ENCODE data around the gene BPIFB3.
"Not testable (repeated sequence)": the region's sequence is repeated elsewhere in the genome, so short reads cannot be mapped to it uniquely, and the experiment has no call there.

Gene BPIFB3

GRCh38 chr20:33086052-33086722 lies 32.5 kb downstream of the BPIFB3 start:
- DNase-seq (ENCODE audit: low read depth): no peak

- no peak for DNase-seq (ENCODE audit: low read depth)
Observed at GRCh38 chr20:33091147-33091546, 37.4 kb downstream of the BPIFB3 start.

GRCh38 chr20:33091693-33092092 lies 38.0 kb downstream of the BPIFB3 start:
- no peak for DNase-seq (ENCODE audit: low read depth)

- no peak for DNase-seq (ENCODE audit: low read depth)
Observed at GRCh38 chr20:33092361-33092760, 38.7 kb downstream of the BPIFB3 start.

GRCh38 chr20:33093074-33093473 lies 39.4 kb downstream of the BPIFB3 start:
- DNase-seq (ENCODE audit: low read depth): no peak

GRCh38 chr20:33093582-33093981 lies 39.9 kb downstream of the BPIFB3 start:
- no peak for DNase-seq (ENCODE audit: low read depth)

GRCh38 chr20:33095249-33095648 lies 41.5 kb downstream of the BPIFB3 start:
- DNase-seq (ENCODE audit: low read depth): no peak

- peak; percentile 3 for DNase-seq (ENCODE audit: low read depth)
Observed at GRCh38 chr20:33095902-33096584, 42.3 kb downstream of the BPIFB3 start.

- DNase-seq (ENCODE audit: low read depth): no peak
Observed at GRCh38 chr20:33097001-33097400, 43.3 kb downstream of the BPIFB3 start.

- DNase-seq (ENCODE audit: low read depth): no peak
Observed at GRCh38 chr20:33099843-33100538, 46.3 kb downstream of the BPIFB3 start.

- no peak for DNase-seq (ENCODE audit: low read depth)
Observed at GRCh38 chr20:33103556-33103955, 49.9 kb downstream of the BPIFB3 start.

GRCh38 chr20:33104336-33104735 lies 50.6 kb downstream of the BPIFB3 start:
- no peak for DNase-seq (ENCODE audit: low read depth)

- no peak for DNase-seq (ENCODE audit: low read depth)
Observed at GRCh38 chr20:33105316-33105924, 51.7 kb downstream of the BPIFB3 start.

- DNase-seq (ENCODE audit: low read depth): not testable (repeated sequence)
Observed at GRCh38 chr20:33106058-33106620, 52.4 kb downstream of the BPIFB3 start.

GRCh38 chr20:33108661-33109060 lies 55.0 kb downstream of the BPIFB3 start:
- no peak for DNase-seq (ENCODE audit: low read depth)

- no peak for DNase-seq (ENCODE audit: low read depth)
Observed at GRCh38 chr20:33110147-33110825, 56.6 kb downstream of the BPIFB3 start.

- no peak for DNase-seq (ENCODE audit: low read depth)
Observed at GRCh38 chr20:33111306-33111705, 57.6 kb downstream of the BPIFB3 start.

- no peak for DNase-seq (ENCODE audit: low read depth)
Observed at GRCh38 chr20:33112547-33113386, 59.1 kb downstream of the BPIFB3 start.

- no peak for DNase-seq (ENCODE audit: low read depth)
Observed at GRCh38 chr20:33113387-33113908, 59.7 kb downstream of the BPIFB3 start.

GRCh38 chr20:33115501-33115900 lies 61.8 kb downstream of the BPIFB3 start:
- DNase-seq (ENCODE audit: low read depth): not testable (repeated sequence)
